Measurements from ENCODE around the gene PNPLA6. TPM values are rescaled to one million over a fixed set of nuclear protein-coding genes. Genes with fewer than 3 reads are reported as not detected.

Gene PNPLA6
- total RNA-seq, 4 donors from 2014 or later: 115 to 435 (median 147) TPM

GRCh38 chr19:7522923-7523667, 12.4 kb upstream of the PNPLA6 start:
- H3K27ac ChIP-seq: peak overlapping the region; percentile 70 to 84 (median 80)
- no peaks in the 10 kb centered on the region for H3K9me3 ChIP-seq
- WGBS, 2 donors (ENCODE audit: low coverage in 1 of 2): 6 to 7% methylated on average over 3 to 20 of the region's 23 CpGs
- in situ Hi-C loops (cut with MboI; ENCODE audit: low pct_ligation_motif_present in 1 of 4, low pct_unique_long_range_greater_than_20kb in 1 of 4, low sequenced_read_pairs in 3 of 4): no loop called here
- H3K36me3 ChIP-seq: peaks cover 0 to 5% (median 0%) of the 10 kb centered on the region in 4 donors
- TF ChIP-seq POLR2A (IDR thresholded peaks at IDR 0.05) (no peak), EP300 (IDR thresholded peaks at IDR 0.05; ENCODE audit: low read depth) (no peak), CTCF (IDR thresholded peaks at IDR 0.05) (no peak), POLR2AphosphoS5 (IDR thresholded peaks at IDR 0.05) (no peak)
- intact Hi-C loops (cut with DNase I; ENCODE audit: low total_unique reads): no loop called here
- peak overlapping the region; percentile 78 to 96 (median 90) for H3K4me3 ChIP-seq
- no peak for DNase-seq
- no peaks in the 10 kb centered on the region for H3K27me3 ChIP-seq
- peaks cover 7 to 20% (median 18%) of the 10 kb centered on the region in 4 donors for H3K4me1 ChIP-seq

DNA sequence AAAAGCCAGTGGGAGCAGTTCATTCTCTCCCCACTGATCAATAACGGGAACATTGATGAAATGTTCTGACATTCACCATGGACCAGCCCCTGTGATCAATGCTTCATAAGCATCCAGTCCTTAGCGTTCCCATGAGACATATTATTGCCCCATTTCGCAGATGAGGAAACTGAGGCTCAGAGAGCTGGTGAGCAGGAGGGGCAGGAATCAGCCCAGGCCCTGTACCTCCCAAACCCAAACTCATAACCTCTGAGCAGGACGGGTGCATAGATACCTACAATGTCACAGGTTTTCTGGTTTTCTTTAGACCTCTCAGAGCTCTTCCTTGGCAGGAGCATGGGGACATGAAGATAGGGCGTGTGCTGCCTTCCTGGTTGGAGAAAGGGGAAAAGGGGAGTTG, 11.0 kb upstream of the PNPLA6 start:
- TF ChIP-seq CTCF (IDR thresholded peaks at IDR 0.05): no peak
- TF ChIP-seq POLR2A (IDR thresholded peaks at IDR 0.05): no peak
- no peak for TF ChIP-seq POLR2AphosphoS5 (IDR thresholded peaks at IDR 0.05)
- no peak for TF ChIP-seq EP300 (IDR thresholded peaks at IDR 0.05; ENCODE audit: low read depth)
- 88% methylated on average over 5 of the region's 5 CpGs; no CpG with 5 or more reads in 1 of the 2 donors for WGBS, 2 donors (ENCODE audit: low coverage in 1 of 2)
- DNase-seq: no peak
- H3K4me3 ChIP-seq: no peak overlapping the region
- peaks cover 7 to 20% (median 18%) of the 10 kb centered on the region in 4 donors for H3K4me1 ChIP-seq
- no peaks in the 10 kb centered on the region for H3K27me3 ChIP-seq
- intact Hi-C loops (cut with DNase I; ENCODE audit: low total_unique reads) (no loop called here), in situ Hi-C loops (cut with MboI; ENCODE audit: low pct_ligation_motif_present in 1 of 4, low pct_unique_long_range_greater_than_20kb in 1 of 4, low sequenced_read_pairs in 3 of 4) (no loop called here)
- no peaks in the 10 kb centered on the region for H3K9me3 ChIP-seq
- peaks cover 0 to 4% (median 0%) of the 10 kb centered on the region in 4 donors for H3K36me3 ChIP-seq
- no peak overlapping the region for H3K27ac ChIP-seq

- intact Hi-C loops (cut with DNase I; ENCODE audit: low total_unique reads) (no loop called here), in situ Hi-C loops (cut with MboI; ENCODE audit: low pct_ligation_motif_present in 1 of 4, low pct_unique_long_range_greater_than_20kb in 1 of 4, low sequenced_read_pairs in 3 of 4) (no loop called here)
- Histone ChIP-seq H3K4me1 (peaks cover 7 to 20% (median 18%) of the 10 kb centered on the region in 4 donors), H3K27ac (no peak overlapping the region), H3K9me3 (no peaks in the 10 kb centered on the region), H3K4me3 (no peak overlapping the region), H3K27me3 (no peaks in the 10 kb centered on the region), H3K36me3 (no peaks in the 10 kb centered on the region)
- 94 to 95% methylated on average over 6 to 20 of the region's 20 CpGs for WGBS, 2 donors (ENCODE audit: low coverage in 1 of 2)
- DNase-seq: no peak
- TF ChIP-seq CTCF (IDR thresholded peaks at IDR 0.05) (no peak), EP300 (IDR thresholded peaks at IDR 0.05; ENCODE audit: low read depth) (no peak), POLR2AphosphoS5 (IDR thresholded peaks at IDR 0.05) (no peak), POLR2A (IDR thresholded peaks at IDR 0.05) (no peak)
Measured at GRCh38 chr19:7524992-7525739, 10.4 kb upstream of the PNPLA6 start.

Measured in transverse colon (tissue), 4 donors.